Amniotic stem cell (primary cell): ENCODE data around the gene RAB3GAP2.
"Not testable (repeated sequence)": the region's sequence is repeated elsewhere in the genome, so short reads cannot be mapped to it uniquely, and the experiment has no call there.

Source experiments
- DNase-seq: peaks from one replicate; lab custom pipeline; 2025; lab: John Stamatoyannopoulos, UW

The RAB3GAP2 gene

GRCh38 chr1:220239966-220240365 is 32.3 kb downstream of the RAB3GAP2 start:
- no peak for DNase-seq

DNA sequence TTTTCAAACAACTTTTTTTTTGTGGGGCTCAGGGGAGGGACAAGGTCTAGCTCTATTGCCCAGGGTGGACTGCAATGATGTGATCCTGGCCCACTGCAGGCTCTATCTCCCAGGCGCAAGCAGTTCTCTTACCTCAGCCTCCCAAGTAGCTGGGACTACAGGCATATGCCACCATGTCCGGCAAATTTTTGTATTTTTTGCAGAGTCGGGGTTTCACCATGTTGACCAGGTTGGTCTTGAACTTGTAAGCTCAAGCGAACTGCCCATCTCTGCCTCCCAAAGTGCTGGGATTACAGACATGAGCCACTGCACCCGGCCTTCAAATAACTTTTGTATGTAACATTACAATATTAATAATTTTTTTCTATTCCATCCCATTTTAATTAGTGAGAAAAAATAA is 33.0 kb downstream of the RAB3GAP2 start:
- no peak for DNase-seq

GRCh38 chr1:220236278-220236677 is 36.0 kb downstream of the RAB3GAP2 start:
- DNase-seq = not testable (repeated sequence)

GRCh38 chr1:220235462-220235861 is 36.8 kb downstream of the RAB3GAP2 start:
- no peak for DNase-seq

DNA sequence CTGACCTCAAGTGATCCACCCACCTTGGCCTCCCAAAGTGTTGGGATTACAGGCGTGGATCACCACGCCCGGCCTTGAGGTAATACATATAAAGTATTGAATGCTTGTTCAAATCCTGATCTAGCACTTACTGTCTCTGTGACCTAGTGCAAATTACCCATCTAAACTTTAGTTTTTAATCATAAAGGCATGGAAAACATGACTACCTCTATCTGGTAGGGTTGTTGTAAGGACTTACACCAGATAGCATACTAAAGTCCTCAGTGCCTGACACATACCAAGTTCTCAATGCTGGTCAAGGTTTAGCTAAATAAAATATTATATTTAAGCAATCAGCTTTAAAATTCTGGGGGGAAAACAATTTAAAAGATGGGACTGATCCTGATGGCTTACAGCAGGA is 38.3 kb downstream of the RAB3GAP2 start:
- no peak for DNase-seq

GRCh38 chr1:220229771-220230170 is 42.5 kb downstream of the RAB3GAP2 start:
- DNase-seq = no peak

DNA sequence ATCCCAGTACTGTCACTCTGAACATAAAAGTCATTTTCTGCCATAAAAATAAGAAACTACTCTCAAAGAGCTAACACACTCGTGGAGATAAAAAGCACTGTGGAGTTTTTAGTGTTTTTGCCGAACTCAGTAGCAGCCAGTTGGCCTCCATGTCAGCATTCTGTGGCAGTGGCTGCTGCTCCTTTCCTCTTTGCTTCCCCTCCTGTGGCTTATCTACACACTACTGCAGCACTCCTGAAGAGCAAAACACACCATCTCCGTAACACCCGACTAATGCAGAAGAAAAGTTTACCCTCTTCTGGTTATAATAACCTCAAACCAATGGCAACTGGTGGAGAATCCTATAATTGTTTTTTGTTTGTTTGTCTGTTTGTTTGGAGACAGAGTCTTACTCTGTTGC is 44.9 kb downstream of the RAB3GAP2 start:
- no peak for DNase-seq

- DNase-seq = no peak
These were observed 45.5 kb downstream of the RAB3GAP2 start for GRCh38 chr1:220226752-220227151.

DNA sequence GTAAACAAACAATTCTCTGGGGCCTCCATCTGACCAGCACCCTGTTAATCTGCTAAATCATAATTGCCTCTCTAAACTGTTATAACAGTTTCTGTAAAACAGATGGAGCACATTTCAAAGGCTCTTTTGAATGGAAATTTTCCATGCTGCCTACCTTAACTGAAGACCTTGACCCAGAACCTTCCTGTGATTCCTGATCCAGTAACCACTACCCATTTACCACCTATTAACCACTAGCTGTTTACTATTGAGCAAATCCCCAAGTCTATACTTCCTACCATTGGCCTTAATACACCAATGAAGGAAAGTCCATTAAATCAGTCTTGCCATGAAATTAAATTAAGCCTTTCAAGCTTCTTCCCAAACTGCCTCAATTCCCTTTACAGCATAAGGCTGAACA is 46.3 kb downstream of the RAB3GAP2 start:
- DNase-seq = no peak

- no peak for DNase-seq
These were observed 47.6 kb downstream of the RAB3GAP2 start for GRCh38 chr1:220224611-220225124.

- DNase-seq = no peak
These were observed 48.2 kb downstream of the RAB3GAP2 start for GRCh38 chr1:220224033-220224432.

GRCh38 chr1:220222939-220223338 is 49.3 kb downstream of the RAB3GAP2 start:
- no peak for DNase-seq

DNA sequence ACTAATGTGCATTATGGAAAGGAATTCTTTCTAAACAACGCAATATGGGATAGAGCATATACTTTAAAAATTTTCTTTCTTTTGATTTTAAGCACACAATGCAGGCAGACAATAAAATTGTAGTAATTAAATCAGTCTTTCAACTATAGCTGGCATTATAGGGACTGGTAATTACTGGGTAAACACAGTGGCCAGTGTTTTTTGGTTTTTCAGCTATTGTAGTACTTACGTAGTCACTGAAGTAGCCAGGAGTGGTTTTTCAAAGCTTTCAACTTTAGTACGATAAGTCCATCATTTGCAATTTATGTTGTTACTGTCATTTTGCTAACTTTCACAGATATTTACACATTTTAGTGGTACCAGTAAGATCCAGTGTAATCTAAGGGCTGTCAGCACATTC is 50.6 kb downstream of the RAB3GAP2 start:
- no peak for DNase-seq

GRCh38 chr1:220221269-220221668 is 51.0 kb downstream of the RAB3GAP2 start:
- no peak for DNase-seq

DNA sequence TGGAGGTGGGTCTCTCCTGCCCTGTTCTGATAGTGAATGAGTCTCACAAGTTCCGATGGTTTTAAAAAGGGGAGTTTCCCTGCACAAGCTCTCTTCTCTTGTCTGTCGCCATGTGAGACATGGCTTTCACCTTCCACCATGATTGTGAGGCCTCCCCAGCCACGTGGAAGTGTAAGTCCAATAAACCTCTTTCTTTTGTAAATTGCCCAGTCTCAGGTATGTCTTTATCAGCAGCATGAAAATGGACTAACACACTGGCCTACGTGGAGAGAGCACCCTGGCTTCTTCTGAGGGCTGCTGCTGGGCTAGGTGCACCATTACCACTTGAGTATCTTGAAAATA is 51.6 kb downstream of the RAB3GAP2 start:
- DNase-seq = not testable (repeated sequence)

DNA sequence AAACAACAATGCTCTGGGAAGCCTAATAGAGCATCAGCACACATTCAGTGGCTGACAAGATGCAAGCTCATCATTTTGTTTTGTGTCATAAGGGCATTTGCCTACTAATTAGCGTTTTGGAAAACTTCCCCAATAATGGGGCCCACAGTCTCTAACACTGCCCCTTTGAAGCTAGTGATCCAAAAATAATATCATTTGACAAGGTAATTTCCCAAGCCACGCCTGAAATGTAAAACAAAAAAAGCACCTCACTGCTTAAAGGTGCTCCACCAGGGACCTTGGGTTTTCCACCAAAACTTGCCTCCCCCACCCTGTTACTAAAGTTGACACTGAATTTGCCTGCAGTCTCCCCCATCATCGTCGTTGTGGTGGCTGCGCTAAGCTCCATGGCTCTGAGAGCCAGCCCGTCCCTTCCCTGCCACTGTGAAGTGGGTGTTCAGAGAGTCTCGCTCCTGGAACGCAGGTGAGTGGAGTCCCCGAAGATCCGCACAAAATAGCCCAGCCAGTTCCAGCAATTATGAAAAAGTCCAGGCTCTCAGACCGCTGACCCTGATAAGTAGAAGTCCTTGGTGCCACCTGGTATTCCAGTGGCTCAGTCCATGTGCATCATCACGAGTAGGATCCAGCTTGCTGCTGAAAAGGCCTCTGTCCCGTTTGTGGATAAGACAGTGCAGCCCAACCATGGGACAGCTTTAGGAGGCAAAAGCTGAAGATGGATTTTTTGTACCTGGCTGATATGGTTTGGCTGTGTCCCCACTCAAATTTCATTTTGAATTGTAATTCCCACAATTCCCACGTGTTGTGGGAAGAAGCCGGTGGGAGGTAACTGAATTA is 52.2 kb downstream of the RAB3GAP2 start:
- no peak for DNase-seq

- no peak for DNase-seq
These were observed 53.2 kb downstream of the RAB3GAP2 start for GRCh38 chr1:220219136-220219442.

DNA sequence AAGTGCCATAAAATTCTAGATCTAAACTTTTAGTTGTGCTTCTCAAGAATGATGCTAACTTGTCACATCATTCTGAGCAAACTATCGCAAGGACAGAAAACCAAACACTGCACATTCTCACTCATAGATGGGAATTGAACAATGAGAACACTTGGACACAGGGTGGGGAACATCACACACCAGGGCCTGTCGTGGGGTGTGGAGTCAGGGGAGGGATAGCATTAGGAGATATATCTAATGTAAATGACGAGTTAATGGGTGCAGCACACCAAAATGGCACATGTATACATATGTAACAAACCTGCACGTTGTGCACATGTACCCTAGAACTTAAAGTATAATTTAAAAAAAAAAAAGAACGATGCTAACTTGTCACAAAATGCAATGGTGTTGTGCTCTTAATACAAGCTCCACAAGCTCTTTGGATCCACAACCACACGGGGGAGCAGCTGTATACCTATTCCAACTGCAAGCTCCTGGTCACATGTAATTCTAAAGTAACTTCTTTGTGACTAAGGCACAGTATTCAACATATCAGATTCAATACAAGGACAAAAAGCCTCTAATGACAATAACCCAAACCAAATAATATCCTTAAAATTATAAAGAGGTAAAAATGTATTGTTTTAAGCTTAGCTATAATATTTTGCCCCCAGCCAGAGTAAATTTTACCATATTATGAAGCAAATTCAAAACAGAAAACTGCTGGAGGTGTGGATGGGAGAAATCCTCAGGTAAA is 53.7 kb downstream of the RAB3GAP2 start:
- peak; percentile 13 for DNase-seq

DNA sequence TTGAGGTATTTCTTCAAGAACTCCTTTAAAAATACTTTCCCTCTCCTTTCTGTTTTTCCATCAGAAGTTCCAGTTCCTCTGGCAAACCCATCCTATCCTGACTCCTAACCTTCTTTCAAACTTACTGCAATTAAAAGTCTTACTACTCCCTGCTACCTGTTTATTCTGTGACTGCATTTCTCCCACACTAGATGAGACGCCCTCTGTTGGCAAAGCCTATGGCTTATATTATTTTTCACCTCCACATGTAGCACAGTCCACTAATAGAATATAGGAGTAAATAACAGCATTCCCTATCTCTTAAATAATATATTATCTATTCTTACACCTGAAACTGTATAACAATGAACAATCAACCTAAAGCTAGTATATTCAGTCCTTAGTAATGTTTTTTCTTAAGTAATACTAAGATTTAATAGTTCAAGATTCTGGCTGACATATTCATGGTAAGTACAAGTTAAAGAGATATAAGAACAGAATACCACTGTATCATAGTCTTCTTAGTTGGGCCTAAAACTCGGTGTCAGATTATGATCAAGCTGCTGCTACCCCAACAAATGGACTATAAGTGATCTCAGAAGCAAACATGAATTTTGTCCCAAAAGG is 54.8 kb downstream of the RAB3GAP2 start:
- no peak for DNase-seq

GRCh38 chr1:220213382-220213983 is 58.8 kb downstream of the RAB3GAP2 start:
- no peak for DNase-seq

- no peak for DNase-seq
These were observed 64.8 kb downstream of the RAB3GAP2 start for GRCh38 chr1:220207411-220207810.

- not testable (repeated sequence) for DNase-seq
These were observed 67.5 kb downstream of the RAB3GAP2 start for GRCh38 chr1:220204758-220205157.

DNA sequence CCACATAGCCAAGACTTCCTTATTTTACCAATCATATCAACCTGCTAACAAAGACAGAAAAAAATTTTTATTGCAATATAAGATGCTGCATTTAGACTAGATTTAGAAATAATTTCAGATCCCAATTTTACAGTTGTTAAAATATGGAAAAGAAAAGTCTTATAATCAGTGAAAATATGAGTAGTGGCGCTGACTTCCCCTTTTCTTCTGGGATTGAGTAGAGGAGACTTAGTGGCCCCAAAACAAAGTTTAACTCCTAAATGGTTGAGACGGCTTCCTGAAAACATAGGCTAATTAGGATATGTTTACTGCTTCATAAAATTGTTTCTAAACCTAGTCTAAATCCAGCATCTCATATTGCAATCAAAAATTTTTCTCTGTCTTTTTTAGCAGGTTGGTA is 68.4 kb downstream of the RAB3GAP2 start:
- DNase-seq = no peak
